GM21526 (cell line): ENCODE results near the gene PSMA3.

ENCODE experiments used
- ATAC-seq: cut with Tn5 transposase; IDR thresholded peaks from one replicate; pipeline ENCODE4 v1.9.1; 2021; ENCODE audit warnings: moderate library complexity; ENCODE audit not compliant: unreplicated experiment, low FRiP score

The PSMA3 gene

GRCh38 chr14:58270628-58271027, 26.0 kb downstream of the PSMA3 start:
- ATAC-seq, result no peak

GRCh38 chr14:58272588-58273372, 28.1 kb downstream of the PSMA3 start:
- ATAC-seq, result no peak

- ATAC-seq, result no peak
These were observed 30.2 kb downstream of the PSMA3 start for GRCh38 chr14:58274881-58275280.

DNA sequence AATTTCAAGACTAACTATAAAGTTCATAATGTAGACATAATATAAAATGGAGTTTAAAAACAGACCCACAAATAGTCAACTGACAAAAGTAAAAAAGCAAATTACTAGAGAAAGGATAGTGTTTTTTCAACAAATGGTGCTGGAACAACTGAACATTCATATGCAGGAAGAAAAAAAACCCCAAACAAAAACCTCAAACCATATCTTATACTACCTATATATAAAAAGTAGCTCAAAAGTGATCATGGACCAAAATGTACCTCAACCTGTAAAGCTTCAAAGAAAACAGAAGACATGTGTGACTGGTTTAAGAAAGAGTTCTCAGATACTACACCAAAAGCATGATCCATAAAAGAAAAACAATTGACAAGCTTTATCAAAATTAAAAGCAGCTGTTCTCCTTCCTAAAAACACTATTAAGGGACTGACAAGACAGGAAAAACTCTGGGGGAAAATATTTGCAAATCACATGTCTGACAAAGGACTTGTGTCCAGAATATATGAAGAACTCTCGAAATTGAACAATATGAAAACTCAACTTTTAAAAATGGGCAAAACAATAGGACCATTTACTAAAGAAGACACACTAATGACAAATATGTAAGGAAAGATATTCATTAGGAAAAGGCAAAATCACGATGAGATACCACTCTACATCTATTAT, 31.0 kb downstream of the PSMA3 start:
- ATAC-seq, result no peak

DNA sequence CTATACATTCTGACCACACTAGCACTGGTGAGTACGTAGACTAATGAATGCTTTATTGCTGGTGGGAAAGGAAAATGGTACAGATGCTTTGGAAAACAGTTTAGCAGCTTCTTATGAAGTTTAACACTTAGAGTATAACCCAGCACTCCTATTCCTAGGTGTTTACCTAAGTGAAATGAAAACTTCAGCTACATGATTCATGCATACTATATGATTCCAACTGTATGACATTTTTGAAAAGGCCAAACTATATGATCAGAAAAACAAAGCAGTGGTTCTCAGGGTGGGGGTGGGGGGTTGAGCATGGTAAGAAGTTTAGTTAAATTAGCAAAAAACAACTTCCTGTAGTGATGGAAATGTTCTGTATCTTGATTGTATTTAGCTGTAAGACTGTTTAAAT, 31.6 kb downstream of the PSMA3 start:
- ATAC-seq, result no peak

DNA sequence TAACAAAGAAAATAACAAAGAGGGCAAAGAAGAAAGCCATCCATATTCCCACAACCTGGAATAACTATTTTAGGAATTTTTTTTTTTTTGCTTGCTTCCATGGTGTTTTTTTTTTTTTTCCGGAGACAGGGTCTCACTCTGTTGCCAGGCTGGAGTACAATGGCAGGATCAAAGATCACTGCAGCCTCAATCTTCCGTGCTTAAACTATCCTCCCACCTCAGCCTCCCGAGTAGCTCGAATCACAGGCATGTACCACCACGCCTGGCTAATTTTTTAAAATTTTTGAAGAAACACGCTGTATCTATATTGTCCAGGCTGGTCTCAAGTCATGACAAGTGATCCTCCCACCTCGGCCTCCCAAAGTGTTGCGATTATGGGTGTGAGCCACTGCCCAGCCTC, 33.5 kb downstream of the PSMA3 start:
- ATAC-seq, result no peak

DNA sequence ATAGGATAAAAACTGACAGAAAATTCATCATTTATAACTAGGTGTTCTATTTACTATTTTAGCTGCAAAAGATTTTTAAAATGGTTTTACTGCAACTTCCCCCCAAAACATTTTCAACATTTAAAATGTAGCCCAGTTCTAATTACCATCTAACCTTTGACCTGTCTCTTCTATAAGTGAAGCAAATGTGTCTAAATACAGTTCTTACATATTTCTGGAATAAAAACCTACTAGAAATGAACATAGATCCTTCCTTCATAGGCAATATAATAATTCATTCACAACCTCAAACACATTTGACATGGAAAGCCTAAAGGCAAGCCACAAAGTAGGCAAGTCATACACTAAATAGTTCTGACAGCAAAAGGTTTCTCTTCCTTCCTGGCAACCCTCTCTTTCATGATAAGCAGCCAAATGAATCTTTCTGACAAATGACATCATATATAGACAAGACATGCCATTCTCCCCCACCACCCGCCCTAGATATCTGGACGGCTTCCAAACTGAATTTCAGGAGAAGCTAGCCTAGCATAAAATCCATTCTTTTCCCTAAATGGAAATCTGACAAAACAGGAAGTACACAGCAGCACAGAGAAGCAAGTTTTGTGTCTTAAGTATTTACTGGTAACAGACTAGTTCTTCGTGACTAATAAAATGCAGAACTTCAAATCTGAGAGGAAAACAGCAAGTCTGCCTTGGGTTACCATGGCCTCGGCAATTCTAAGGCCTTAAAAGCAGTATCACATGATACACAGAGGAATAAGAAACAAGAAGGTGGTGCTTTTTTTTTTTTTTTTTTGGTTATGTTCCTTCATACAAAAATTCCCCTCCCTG, 36.5 kb downstream of the PSMA3 start:
- peak; percentile 47 for ATAC-seq

- ATAC-seq, result no peak
These were observed 37.3 kb downstream of the PSMA3 start for GRCh38 chr14:58281969-58282368.

GRCh38 chr14:58282925-58283593, 38.4 kb downstream of the PSMA3 start:
- no peak for ATAC-seq

DNA sequence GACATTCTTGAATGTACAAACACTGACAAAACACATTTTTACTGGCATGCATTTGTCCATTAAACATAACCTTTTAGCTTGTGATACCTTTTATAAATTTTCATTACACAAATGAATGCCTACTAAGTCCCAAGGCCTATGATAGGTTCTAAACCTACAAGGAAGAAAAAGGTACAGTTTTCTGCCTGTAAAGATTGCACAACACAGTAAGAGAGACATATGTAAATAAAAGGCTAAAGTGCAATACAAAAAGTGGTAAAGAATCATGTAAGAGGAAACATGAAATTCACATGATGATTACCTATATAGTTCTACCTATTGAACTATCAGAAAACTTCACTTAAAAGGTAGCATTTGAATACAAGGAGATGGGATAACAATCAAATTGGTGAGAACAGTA, 39.1 kb downstream of the PSMA3 start:
- ATAC-seq, result no peak

DNA sequence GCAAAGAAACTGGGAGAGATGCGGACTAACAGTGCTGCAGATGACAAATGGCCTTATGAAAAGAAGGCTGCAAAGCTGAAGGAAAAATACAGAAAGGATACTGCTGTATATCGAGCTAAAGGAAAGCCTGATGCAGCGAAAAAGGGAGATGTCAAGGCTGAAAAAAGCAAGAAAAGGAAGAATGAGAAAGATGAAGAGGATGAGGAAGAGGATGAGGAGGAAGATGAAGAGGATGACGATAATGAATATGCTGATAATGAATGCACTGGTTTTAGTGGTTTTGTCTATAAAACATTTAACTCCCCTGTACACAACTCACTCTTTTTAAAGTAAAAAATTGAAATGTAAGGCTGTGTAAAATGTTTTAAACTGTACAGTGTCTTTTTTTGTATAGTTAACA, 40.5 kb downstream of the PSMA3 start:
- ATAC-seq, result no peak

DNA sequence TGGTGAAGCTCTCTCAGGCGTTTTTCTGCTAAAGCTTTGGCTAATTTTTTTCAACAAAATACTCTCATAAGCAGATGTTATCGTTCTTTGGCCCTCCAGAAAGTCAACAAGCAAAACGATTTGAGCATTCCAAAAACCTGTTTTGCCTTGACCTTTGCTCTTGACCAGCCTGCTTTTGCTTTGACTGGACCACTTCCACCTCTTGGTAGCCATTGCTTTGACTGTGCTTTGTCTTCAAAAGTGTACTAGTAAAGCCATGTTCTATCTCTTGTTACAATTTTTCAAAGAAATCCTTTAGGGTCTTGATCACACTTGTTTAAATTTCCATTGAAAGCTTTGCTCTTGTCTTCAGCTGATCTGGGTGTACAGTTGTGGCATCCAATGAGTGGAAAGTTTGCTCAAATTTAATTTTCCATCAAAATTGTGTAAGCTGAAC, 43.0 kb downstream of the PSMA3 start:
- no peak for ATAC-seq

DNA sequence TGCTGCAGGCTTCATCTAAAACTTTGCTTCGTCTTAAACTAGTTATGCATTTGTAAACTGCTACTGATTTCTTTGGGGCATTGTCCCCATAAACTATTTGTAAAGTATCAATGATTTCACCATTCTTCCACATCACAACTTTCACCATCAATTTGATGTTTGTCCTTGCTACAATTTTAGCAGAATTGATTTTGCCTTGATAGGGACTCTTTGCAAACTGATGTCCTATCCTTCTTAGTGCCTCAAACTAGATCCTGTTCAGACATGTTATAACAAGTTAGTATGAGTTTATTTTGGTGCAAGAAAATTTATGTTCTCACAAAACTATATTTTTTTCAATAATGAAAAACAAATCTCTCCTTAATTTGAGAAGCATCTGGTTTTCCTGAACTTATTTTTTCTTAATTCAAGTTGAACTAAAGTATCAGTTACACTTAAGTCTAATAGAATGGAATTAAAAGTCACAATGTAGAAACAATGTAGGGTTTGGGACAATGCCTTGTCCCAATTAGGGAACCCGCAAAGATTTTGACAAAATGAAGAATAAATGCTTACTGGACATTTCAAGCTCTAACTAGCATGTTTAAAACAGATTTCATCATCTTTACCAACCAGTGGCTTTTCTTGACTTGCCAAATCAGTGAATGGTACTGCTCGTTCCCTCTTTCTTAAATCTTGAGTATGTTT, 43.6 kb downstream of the PSMA3 start:
- no peak for ATAC-seq

- no peak for ATAC-seq
These were observed 47.0 kb downstream of the PSMA3 start for GRCh38 chr14:58291646-58292045.

DNA sequence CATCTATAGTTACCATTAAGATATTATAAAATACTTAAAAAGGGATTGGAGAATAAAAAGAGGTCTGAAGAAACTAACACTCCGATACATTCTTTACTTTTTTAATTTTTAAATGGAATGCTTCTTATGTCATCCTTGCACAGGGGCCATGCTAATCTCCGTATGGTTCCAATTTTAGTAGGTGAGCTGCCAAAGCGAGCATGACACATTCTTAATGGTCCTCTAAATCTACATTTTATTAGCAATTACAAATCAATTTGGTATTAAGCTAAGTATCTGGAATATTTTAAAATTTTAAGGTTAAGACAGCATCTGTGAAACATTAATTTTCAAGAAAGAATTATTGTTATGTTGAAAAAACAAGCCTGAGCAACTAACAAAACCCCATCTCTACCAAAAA, 47.5 kb downstream of the PSMA3 start:
- ATAC-seq, result no peak

GRCh38 chr14:58294201-58294600, 49.6 kb downstream of the PSMA3 start:
- ATAC-seq, result no peak

DNA sequence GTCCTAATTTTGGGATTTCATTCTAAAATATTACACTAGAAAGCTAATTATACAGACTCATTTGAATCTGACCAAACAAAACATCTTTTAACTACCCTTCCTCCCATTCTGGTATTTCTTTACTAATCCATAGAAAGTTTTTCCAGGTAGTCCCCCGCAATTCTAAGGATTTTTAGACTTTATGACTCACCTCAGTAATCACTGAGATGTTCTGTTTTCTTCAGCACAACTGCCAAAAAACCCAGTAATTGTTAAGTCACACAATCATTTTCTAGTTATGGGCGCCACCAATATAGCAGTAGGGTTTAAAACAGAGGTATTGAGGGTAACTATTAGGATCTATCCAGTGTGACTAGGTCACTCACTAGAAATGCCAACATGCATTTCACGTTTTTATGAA, 52.1 kb downstream of the PSMA3 start:
- ATAC-seq, result no peak

DNA sequence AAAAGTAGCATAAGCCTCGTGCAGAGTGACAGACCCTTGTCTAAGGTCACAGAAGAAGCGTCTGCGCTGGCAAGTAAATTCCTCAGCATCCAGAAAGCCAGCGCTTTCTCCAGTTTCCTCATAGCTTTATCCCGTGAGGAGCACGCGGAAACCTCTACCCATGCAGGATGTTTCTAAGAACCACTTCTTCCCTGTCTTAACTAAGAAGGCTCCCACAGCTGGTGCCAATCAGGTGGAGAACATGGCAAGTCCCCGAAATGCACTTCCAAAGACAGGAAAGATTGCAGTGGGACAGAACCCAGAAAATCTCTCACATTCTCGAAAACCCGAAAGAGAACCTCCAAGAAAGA, 52.7 kb downstream of the PSMA3 start:
- ATAC-seq, result peak; percentile 4

DNA sequence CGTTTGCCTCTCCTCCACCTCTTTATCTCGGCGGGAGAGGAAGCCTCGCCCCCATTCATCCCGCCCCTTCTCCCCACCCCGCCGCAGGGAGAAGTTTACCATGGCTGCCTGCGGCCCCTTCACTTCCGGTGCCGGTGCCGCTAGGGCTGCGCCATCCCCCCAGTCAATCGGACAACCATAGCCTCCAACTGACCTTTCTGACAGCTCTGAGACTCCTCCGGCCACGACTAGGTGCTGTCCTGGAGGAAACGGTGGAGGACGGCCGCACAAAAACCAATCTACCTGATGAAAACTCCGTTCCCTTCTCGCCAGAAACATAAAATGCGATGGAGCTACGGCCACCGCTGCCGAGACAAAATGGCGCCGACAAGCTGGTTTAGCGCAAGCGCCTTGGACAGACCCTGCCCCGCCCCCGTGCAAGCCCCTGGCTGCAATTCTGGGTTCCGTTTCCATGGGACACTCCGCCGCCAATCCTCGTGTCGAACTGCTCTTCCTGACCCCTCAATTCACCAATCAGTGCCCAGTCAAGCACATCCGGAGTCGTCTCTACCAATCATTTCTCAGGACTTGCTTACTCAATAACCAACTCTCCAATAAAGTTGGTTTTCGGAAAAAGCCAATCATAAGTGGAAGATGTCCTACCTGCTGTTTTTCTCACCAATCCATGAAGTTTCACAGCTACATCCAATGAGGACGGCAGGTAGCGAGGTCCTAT, 53.3 kb downstream of the PSMA3 start:
- ATAC-seq, result peak; percentile 82
